WTC11 (cell line): Measurements from ENCODE around the gene HPGD. TPM values are rescaled to one million over a fixed set of nuclear protein-coding genes. Genes with fewer than 3 reads are reported as not detected.

Source experiments
- ATAC-seq: fragments of 200-7000 bp; cut with Tn5 transposase; 2 replicates; pipeline ENCODE4 v1.10.0; 2021; ENCODE audit warnings: mild to moderate bottlenecking, moderate library complexity
- CTCF ChIA-PET: fragments of 300-600 bp; sonication (Branson Sonifier 250); formaldehyde crosslinking; loops from one replicate; lab custom pipeline; 2021; ENCODE audit warnings: antibody characterized with exemption; lab: Charles Lee
- POLR2A ChIA-PET: fragments of 350-600 bp; sonication (Branson Sonifier 250); formaldehyde crosslinking; loops from one replicate; lab custom pipeline; 2021; ENCODE audit warnings: antibody characterized with exemption; lab: Charles Lee
- DNase-seq: peaks from one replicate; pipeline ENCODE4 v3.0.0; 2021; ENCODE audit warnings: low spot score
- H3K27ac Mint-ChIP-seq: 2 replicates; pipeline ENCODE4 v1.8.0; 2021; ENCODE audit warnings: mixed read lengths
- H3K27me3 Mint-ChIP-seq: 2 replicates; pipeline ENCODE4 v1.8.0; 2021; ENCODE audit warnings: low read depth, mild to moderate bottlenecking, moderate library complexity, mixed read lengths
- H3K36me3 Mint-ChIP-seq: 2 replicates; pipeline ENCODE4 v1.8.0; 2021; ENCODE audit warnings: mixed read lengths
- H3K4me1 Mint-ChIP-seq: 2 replicates; pipeline ENCODE4 v1.8.0; 2022; ENCODE audit warnings: mixed read lengths
- H3K4me3 Mint-ChIP-seq: 2 replicates; pipeline ENCODE4 v1.8.0; 2021; ENCODE audit warnings: mild to moderate bottlenecking, moderate library complexity, mixed read lengths
- H3K9me3 Mint-ChIP-seq: 2 replicates; pipeline ENCODE4 v1.8.0; 2021; ENCODE audit warnings: mixed read lengths
- ATF1 ChIP-seq: sonication (generic); formaldehyde crosslinking; IDR thresholded peaks from 2 replicates; pipeline ENCODE4 v1.8.1; 2023; ENCODE audit warnings: mild to moderate bottlenecking, moderate library complexity, missing genetic modification reagents
- CBFB ChIP-seq: sonication (generic); formaldehyde crosslinking; IDR thresholded peaks from 2 replicates; pipeline ENCODE4 v1.8.1; 2022; ENCODE audit warnings: mild to moderate bottlenecking, low read depth, missing genetic modification reagents
- EMX1 ChIP-seq: fragments of 250-450 bp; sonication (Bioruptor Pico); IDR thresholded peaks from 2 replicates; pipeline ENCODE4 v1.8.0; 2021; ENCODE audit warnings: mild to moderate bottlenecking
- ESRRA ChIP-seq: sonication (generic); formaldehyde crosslinking; IDR thresholded peaks from 2 replicates; pipeline ENCODE4 v1.8.1; 2022; ENCODE audit warnings: mild to moderate bottlenecking, missing genetic modification reagents, borderline replicate concordance
- FOXK1 ChIP-seq: sonication (generic); formaldehyde crosslinking; IDR thresholded peaks from 2 replicates; pipeline ENCODE4 v1.8.0; 2022; ENCODE audit warnings: mild to moderate bottlenecking, moderate library complexity, missing genetic modification reagents
- NFATC4 ChIP-seq: fragments of 250-450 bp; sonication (Bioruptor Pico); IDR thresholded peaks from 2 replicates; pipeline ENCODE4 v1.9.0; 2021; ENCODE audit warnings: mild to moderate bottlenecking
- TEAD4 ChIP-seq: sonication (generic); formaldehyde crosslinking; IDR thresholded peaks from 2 replicates; pipeline ENCODE4 v1.8.0; 2022; ENCODE audit warnings: mild to moderate bottlenecking, missing genetic modification reagents
- TP53 ChIP-seq: sonication (generic); formaldehyde crosslinking; IDR thresholded peaks from 2 replicates; pipeline ENCODE4 v1.8.1; 2023; ENCODE audit warnings: mild to moderate bottlenecking, missing genetic modification reagents
- ZBTB21 ChIP-seq: sonication (generic); formaldehyde crosslinking; IDR thresholded peaks from 2 replicates; pipeline ENCODE4 v1.8.1; 2023; ENCODE audit warnings: mild to moderate bottlenecking, missing genetic modification reagents, borderline replicate concordance
- ZNF423 ChIP-seq: fragments of 250-450 bp; sonication (Bioruptor Pico); IDR thresholded peaks from 2 replicates; pipeline ENCODE4 v2.1.2; 2022; ENCODE audit warnings: mild to moderate bottlenecking, moderate library complexity
- ZNF671 ChIP-seq: fragments of 250-450 bp; sonication (Bioruptor Pico); IDR thresholded peaks from 2 replicates; pipeline ENCODE4 v1.8.0; 2021; ENCODE audit warnings: mild to moderate bottlenecking
- total RNA-seq: library from RNA; stranded (reverse); gene quantifications from 3 replicates; pipeline ENCODE4 v1.2.3, GENCODE V29; 2021
- TF ChIP-seq, protein P1 (sequence below): sonication (generic); formaldehyde crosslinking; IDR thresholded peaks from 2 replicates; pipeline ENCODE4 v1.8.1; 2023; ENCODE audit warnings: mild to moderate bottlenecking, missing genetic modification reagents, moderate library complexity
- TF ChIP-seq, protein P2 (sequence below): sonication (generic); formaldehyde crosslinking; IDR thresholded peaks from 2 replicates; pipeline ENCODE4 v1.8.1; 2023; ENCODE audit warnings: mild to moderate bottlenecking, missing genetic modification reagents
- TF ChIP-seq, protein P3 (sequence below): fragments of 250-450 bp; sonication (Bioruptor Pico); IDR thresholded peaks from 2 replicates; pipeline ENCODE4 v1.9.0; 2021; ENCODE audit warnings: mild to moderate bottlenecking
- TF ChIP-seq, protein P4 (sequence below): sonication (generic); formaldehyde crosslinking; IDR thresholded peaks from 2 replicates; pipeline ENCODE4 v1.8.0; 2023; ENCODE audit warnings: mild to moderate bottlenecking, missing genetic modification reagents
- TF ChIP-seq, protein P5 (sequence below): fragments of 250-450 bp; sonication (Bioruptor Pico); IDR thresholded peaks from 2 replicates; pipeline ENCODE4 v1.9.0; 2021; ENCODE audit warnings: mild to moderate bottlenecking

Gene HPGD
- total RNA-seq, 1 experiment from 2014 or later: 3.6 TPM

DNA sequence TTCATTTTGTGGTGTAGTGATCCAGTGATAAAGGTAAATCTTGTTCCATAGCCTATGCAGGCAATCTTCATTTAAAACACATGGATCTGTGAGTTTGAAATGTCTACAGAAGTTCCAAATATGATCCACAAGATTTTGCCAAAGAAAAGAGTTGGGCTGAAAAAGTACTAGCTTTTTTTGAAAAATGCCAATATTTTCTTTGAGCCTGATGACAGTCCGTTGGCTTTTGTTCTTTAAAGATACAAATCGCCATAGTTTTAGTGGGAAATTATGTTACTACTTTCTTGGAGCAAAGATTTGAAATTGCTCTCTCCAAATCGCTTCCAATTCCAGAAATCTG is 71.5 kb downstream of the HPGD start:
- TF ChIP-seq, protein P1, sequence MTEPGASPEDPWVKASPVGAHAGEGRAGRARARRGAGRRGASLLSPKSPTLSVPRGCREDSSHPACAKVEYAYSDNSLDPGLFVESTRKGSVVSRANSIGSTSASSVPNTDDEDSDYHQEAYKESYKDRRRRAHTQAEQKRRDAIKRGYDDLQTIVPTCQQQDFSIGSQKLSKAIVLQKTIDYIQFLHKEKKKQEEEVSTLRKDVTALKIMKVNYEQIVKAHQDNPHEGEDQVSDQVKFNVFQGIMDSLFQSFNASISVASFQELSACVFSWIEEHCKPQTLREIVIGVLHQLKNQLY (CRISPR knock-in tag): no peak
- no peak for TF ChIP-seq NFATC4
- TF ChIP-seq ZBTB21: no peak
- no peak for TF ChIP-seq TP53 (CRISPR knock-in tag)
- TF ChIP-seq, protein P2, sequence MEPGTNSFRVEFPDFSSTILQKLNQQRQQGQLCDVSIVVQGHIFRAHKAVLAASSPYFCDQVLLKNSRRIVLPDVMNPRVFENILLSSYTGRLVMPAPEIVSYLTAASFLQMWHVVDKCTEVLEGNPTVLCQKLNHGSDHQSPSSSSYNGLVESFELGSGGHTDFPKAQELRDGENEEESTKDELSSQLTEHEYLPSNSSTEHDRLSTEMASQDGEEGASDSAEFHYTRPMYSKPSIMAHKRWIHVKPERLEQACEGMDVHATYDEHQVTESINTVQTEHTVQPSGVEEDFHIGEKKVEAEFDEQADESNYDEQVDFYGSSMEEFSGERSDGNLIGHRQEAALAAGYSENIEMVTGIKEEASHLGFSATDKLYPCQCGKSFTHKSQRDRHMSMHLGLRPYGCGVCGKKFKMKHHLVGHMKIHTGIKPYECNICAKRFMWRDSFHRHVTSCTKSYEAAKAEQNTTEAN (CRISPR knock-in tag): no peak
- no peak for TF ChIP-seq CBFB (CRISPR knock-in tag)
- no peak for TF ChIP-seq TEAD4
- no peak for TF ChIP-seq ATF1 (CRISPR knock-in tag)
- no peak for TF ChIP-seq ZNF671 (CRISPR knock-in tag)
- TF ChIP-seq EMX1 (CRISPR knock-in tag): no peak
- TF ChIP-seq ESRRA (CRISPR knock-in tag): no peak
- TF ChIP-seq, protein P3, sequence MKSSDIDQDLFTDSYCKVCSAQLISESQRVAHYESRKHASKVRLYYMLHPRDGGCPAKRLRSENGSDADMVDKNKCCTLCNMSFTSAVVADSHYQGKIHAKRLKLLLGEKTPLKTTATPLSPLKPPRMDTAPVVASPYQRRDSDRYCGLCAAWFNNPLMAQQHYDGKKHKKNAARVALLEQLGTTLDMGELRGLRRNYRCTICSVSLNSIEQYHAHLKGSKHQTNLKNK: no peak
- Mint-ChIP-seq H3K27ac (no peak overlapping the region), H3K4me3 (no peak overlapping the region), H3K36me3 (peaks cover 10% of the 10 kb centered on the region), H3K4me1 (peaks cover 44% of the 10 kb centered on the region), H3K9me3 (peaks cover 13% of the 10 kb centered on the region), H3K27me3 (peaks cover 24% of the 10 kb centered on the region)
- POLR2A ChIA-PET: no interaction called here
- ATAC-seq (no peak), DNase-seq (no peak)
- CTCF ChIA-PET: no interaction called here

DNA sequence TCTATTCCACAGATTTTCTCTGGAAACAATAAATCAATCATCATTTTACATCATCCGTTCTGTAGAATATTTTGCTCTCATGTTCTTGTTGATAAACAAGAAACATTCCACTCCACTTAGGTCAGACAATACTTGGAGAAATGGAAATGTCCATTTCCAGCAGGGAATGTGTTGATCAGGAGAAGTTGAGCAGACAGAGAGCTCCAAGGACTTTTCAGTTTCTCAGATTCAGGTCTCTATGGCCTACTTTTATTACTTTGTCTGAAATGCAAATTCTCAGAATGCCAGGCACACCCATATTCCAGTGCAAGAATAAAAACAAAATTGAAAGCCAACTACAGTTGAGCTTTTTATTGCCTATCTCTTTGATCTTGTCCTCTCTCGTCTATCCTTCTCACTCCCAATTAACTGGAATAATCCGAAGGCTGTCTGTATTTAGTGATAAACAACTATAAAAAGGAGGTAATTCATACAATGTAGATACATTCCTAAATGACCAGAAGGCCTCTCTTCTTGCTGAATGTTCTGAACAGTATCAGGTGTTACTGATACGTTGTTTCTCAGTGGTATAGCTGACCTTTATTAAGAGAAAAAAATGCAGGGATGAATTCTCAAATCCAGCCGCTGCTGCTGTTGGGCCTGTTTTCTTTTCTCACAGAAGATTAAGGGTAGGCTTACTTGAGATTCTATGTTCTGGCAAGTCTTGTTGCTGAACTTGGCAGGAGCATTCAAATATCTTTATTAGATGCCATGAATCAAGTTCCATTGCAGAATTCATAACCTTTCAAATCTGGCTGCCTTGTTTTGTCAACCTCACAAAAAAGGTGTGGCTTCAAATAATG is 72.1 kb downstream of the HPGD start:
- peaks cover 10% of the 10 kb centered on the region for H3K36me3 Mint-ChIP-seq
- DNase-seq: no peak
- TF ChIP-seq, protein P4, sequence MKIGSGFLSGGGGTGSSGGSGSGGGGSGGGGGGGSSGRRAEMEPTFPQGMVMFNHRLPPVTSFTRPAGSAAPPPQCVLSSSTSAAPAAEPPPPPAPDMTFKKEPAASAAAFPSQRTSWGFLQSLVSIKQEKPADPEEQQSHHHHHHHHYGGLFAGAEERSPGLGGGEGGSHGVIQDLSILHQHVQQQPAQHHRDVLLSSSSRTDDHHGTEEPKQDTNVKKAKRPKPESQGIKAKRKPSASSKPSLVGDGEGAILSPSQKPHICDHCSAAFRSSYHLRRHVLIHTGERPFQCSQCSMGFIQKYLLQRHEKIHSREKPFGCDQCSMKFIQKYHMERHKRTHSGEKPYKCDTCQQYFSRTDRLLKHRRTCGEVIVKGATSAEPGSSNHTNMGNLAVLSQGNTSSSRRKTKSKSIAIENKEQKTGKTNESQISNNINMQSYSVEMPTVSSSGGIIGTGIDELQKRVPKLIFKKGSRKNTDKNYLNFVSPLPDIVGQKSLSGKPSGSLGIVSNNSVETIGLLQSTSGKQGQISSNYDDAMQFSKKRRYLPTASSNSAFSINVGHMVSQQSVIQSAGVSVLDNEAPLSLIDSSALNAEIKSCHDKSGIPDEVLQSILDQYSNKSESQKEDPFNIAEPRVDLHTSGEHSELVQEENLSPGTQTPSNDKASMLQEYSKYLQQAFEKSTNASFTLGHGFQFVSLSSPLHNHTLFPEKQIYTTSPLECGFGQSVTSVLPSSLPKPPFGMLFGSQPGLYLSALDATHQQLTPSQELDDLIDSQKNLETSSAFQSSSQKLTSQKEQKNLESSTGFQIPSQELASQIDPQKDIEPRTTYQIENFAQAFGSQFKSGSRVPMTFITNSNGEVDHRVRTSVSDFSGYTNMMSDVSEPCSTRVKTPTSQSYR (CRISPR knock-in tag): no peak
- TF ChIP-seq, protein P5, sequence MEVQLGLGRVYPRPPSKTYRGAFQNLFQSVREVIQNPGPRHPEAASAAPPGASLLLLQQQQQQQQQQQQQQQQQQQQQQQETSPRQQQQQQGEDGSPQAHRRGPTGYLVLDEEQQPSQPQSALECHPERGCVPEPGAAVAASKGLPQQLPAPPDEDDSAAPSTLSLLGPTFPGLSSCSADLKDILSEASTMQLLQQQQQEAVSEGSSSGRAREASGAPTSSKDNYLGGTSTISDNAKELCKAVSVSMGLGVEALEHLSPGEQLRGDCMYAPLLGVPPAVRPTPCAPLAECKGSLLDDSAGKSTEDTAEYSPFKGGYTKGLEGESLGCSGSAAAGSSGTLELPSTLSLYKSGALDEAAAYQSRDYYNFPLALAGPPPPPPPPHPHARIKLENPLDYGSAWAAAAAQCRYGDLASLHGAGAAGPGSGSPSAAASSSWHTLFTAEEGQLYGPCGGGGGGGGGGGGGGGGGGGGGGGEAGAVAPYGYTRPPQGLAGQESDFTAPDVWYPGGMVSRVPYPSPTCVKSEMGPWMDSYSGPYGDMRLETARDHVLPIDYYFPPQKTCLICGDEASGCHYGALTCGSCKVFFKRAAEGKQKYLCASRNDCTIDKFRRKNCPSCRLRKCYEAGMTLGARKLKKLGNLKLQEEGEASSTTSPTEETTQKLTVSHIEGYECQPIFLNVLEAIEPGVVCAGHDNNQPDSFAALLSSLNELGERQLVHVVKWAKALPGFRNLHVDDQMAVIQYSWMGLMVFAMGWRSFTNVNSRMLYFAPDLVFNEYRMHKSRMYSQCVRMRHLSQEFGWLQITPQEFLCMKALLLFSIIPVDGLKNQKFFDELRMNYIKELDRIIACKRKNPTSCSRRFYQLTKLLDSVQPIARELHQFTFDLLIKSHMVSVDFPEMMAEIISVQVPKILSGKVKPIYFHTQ: no peak
- TF ChIP-seq ATF1 (CRISPR knock-in tag) (no peak), ZNF423 (CRISPR knock-in tag) (no peak), FOXK1 (CRISPR knock-in tag) (no peak), CBFB (CRISPR knock-in tag) (no peak)
- TF ChIP-seq, all 79 proteins: peak for 0
- peaks cover 24% of the 10 kb centered on the region for H3K27me3 Mint-ChIP-seq
- no peak for ATAC-seq
- H3K4me1 Mint-ChIP-seq: peaks cover 46% of the 10 kb centered on the region
- ChIA-PET CTCF (interaction anchor here (0.6 kb wide), 1 partner anchor 215 kb away, joined by 3 read pairs; no protein-coding TSS in a partner anchor), POLR2A (no interaction called here)
- H3K4me3 Mint-ChIP-seq: no peak overlapping the region
- peaks cover 13% of the 10 kb centered on the region for H3K9me3 Mint-ChIP-seq
- H3K27ac Mint-ChIP-seq: no peak overlapping the region
